Caco-2 (cell line): ENCODE results near the gene ADAT2. TPM values are rescaled to one million over a fixed set of nuclear protein-coding genes. Genes with fewer than 3 reads are reported as not detected.

ENCODE experiments used
- BruUV-seq: library from RNA; stranded (reverse); fragments of 400-500 nt; replicated peaks from 2 replicates; lab custom pipeline; 2021; lab: Mats Ljungman, UMichigan
- CTCF ChIA-PET: fragments of 300-600 bp; sonication (Branson Sonifier 250); formaldehyde crosslinking; loops from one replicate; lab custom pipeline; 2022; ENCODE audit warnings: antibody characterized with exemption; lab: Charles Lee
- POLR2A ChIA-PET: fragments of 300-600 bp; sonication (Branson Sonifier 250); formaldehyde crosslinking; loops from one replicate; lab custom pipeline; 2022; ENCODE audit warnings: antibody characterized with exemption; lab: Charles Lee
- DNase-seq, 2 experiments: peaks; one replicate each; pipeline versions ENCODE4 v3.0.0 to v3.0.0-alpha.2; 2020 to 2022
- H3K27me3 ChIP-seq: replicated peaks from 2 replicates; pipeline ENCODE4 v1.6.0; 2011; ENCODE audit warnings: low read length; ENCODE audit not compliant: control insufficient read depth, insufficient read depth
- H3K36me3 ChIP-seq: 2 replicates; pipeline ENCODE4 v1.5.1; 2011; ENCODE audit warnings: low read length; ENCODE audit not compliant: control insufficient read depth, insufficient read depth
- H3K4me1 ChIP-seq: fragments of 250-450 bp; sonication (Bioruptor Pico); 2 replicates; pipeline ENCODE4 v1.5.1; 2020; ENCODE audit warnings: mild to moderate bottlenecking
- H3K4me3 ChIP-seq: 2 replicates; pipeline ENCODE4 v1.5.1; 2011; ENCODE audit warnings: low read depth, mild to moderate bottlenecking, control low read depth, low read length
- H3K9me3 ChIP-seq: fragments of 250-450 bp; sonication (Bioruptor Pico); 2 replicates; pipeline ENCODE4 v1.5.1; 2020; ENCODE audit warnings: mild to moderate bottlenecking, moderate library complexity
- H3K27ac Mint-ChIP-seq: one replicate; pipeline ENCODE4 v1.8.0; 2022; ENCODE audit warnings: mixed read lengths; ENCODE audit not compliant: unreplicated experiment
- H3K27me3 Mint-ChIP-seq: one replicate; pipeline ENCODE4 v1.8.0; 2022; ENCODE audit warnings: mixed read lengths; ENCODE audit not compliant: insufficient read depth, unreplicated experiment
- H3K36me3 Mint-ChIP-seq: one replicate; pipeline ENCODE4 v1.8.0; 2022; ENCODE audit warnings: mild to moderate bottlenecking, mixed read lengths; ENCODE audit not compliant: insufficient read depth, unreplicated experiment
- H3K4me1 Mint-ChIP-seq: one replicate; pipeline ENCODE4 v1.8.0; 2022; ENCODE audit warnings: low read depth, mixed read lengths; ENCODE audit not compliant: unreplicated experiment
- H3K4me3 Mint-ChIP-seq: one replicate; pipeline ENCODE4 v1.8.0; 2022; ENCODE audit warnings: mild to moderate bottlenecking, moderate library complexity, mixed read lengths; ENCODE audit not compliant: unreplicated experiment
- H3K9me3 Mint-ChIP-seq: one replicate; pipeline ENCODE4 v1.8.0; 2022; ENCODE audit warnings: mixed read lengths; ENCODE audit not compliant: unreplicated experiment
- intact Hi-C: fragments of 100-400 bp; cut with micrococcal nuclease; formaldehyde crosslinking; loops from one replicate; pipeline ENCODE4 v1.10.0; 2022; ENCODE audit not compliant: unreplicated experiment
- total RNA-seq: library from RNA; stranded (reverse); gene quantifications from 2 replicates; pipeline ENCODE4 v1.2.3, GENCODE V29; 2022
- TF ChIP-seq, protein P1 (sequence below), 2 experiments: fragments of 200-600 bp in 1 of 2; IDR thresholded peaks; 1 replicate in 1 of 2; 2 replicates in 1 of 2; pipeline versions ENCODE4 v1.5.1 to v1.8.0; 2011 to 2022; ENCODE audit warnings: antibody characterized with exemption in 1 of 2, control low read depth in 1 of 2, inconsistent platforms in 1 of 2, low read depth in 1 of 2, low read length in 1 of 2, mild to moderate bottlenecking in 1 of 2, moderate library complexity in 1 of 2; ENCODE audit not compliant: insufficient read depth in 1 of 2, severe bottlenecking in 1 of 2, unreplicated experiment in 1 of 2

ADAT2 gene
- total RNA-seq, 1 experiment from 2014 or later = 12.7 TPM

- ChIA-PET POLR2A (no interaction called here), CTCF (no interaction called here)
Observed at GRCh38 chr6:143376861-143377260, 73.6 kb downstream of the ADAT2 start.

GRCh38 chr6:143376375-143376774 lies 74.1 kb downstream of the ADAT2 start:
- no peaks in the 10 kb centered on the region for H3K36me3 ChIP-seq
- no peak for DNase-seq
- H3K9me3 Mint-ChIP-seq = peaks cover 12% of the 10 kb centered on the region
- CTCF ChIA-PET = no interaction called here
- no peak overlapping the region for H3K4me3 ChIP-seq
- H3K27me3 ChIP-seq = no peaks in the 10 kb centered on the region
- TF ChIP-seq, protein P1, sequence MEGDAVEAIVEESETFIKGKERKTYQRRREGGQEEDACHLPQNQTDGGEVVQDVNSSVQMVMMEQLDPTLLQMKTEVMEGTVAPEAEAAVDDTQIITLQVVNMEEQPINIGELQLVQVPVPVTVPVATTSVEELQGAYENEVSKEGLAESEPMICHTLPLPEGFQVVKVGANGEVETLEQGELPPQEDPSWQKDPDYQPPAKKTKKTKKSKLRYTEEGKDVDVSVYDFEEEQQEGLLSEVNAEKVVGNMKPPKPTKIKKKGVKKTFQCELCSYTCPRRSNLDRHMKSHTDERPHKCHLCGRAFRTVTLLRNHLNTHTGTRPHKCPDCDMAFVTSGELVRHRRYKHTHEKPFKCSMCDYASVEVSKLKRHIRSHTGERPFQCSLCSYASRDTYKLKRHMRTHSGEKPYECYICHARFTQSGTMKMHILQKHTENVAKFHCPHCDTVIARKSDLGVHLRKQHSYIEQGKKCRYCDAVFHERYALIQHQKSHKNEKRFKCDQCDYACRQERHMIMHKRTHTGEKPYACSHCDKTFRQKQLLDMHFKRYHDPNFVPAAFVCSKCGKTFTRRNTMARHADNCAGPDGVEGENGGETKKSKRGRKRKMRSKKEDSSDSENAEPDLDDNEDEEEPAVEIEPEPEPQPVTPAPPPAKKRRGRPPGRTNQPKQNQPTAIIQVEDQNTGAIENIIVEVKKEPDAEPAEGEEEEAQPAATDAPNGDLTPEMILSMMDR (IDR thresholded peaks at IDR 0.05; ENCODE audit: insufficient read depth in 1 of 2, low read depth in 1 of 2, low read length in 1 of 2, severe bottlenecking in 1 of 2, unreplicated experiment in 1 of 2) = no peak
- peaks cover 3% of the 10 kb centered on the region for H3K27me3 Mint-ChIP-seq
- no peaks in the 10 kb centered on the region for H3K4me1 ChIP-seq
- no peaks in the 10 kb centered on the region for H3K4me1 Mint-ChIP-seq
- no peaks in the 10 kb centered on the region; the same call in 1 of the 2 replicates for H3K9me3 ChIP-seq
- no TSS peak for BruUV-seq
- H3K4me3 Mint-ChIP-seq = no peak overlapping the region
- intact Hi-C loops = no loop called here
- H3K36me3 Mint-ChIP-seq = no peaks in the 10 kb centered on the region
- no peak overlapping the region for H3K27ac Mint-ChIP-seq
- POLR2A ChIA-PET = no interaction called here

More at GRCh38 chr6:143376861-143377260, 73.6 kb downstream of the ADAT2 start:
- peaks cover 3% of the 10 kb centered on the region for H3K27me3 Mint-ChIP-seq
- H3K4me1 ChIP-seq = no peaks in the 10 kb centered on the region
- intact Hi-C loops = no loop called here
- TF ChIP-seq, protein P1 (IDR thresholded peaks at IDR 0.05; ENCODE audit: insufficient read depth in 1 of 2, low read depth in 1 of 2, low read length in 1 of 2, severe bottlenecking in 1 of 2, unreplicated experiment in 1 of 2) = no peak
- H3K4me3 Mint-ChIP-seq = no peak overlapping the region
- no peaks in the 10 kb centered on the region for H3K27me3 ChIP-seq
- BruUV-seq = no TSS peak
- H3K36me3 Mint-ChIP-seq = no peaks in the 10 kb centered on the region
- no peaks in the 10 kb centered on the region; the same call in 1 of the 2 replicates for H3K9me3 ChIP-seq
- no peaks in the 10 kb centered on the region for H3K4me1 Mint-ChIP-seq
- H3K27ac Mint-ChIP-seq = no peak overlapping the region
- H3K9me3 Mint-ChIP-seq = peaks cover 12% of the 10 kb centered on the region
- H3K36me3 ChIP-seq = no peaks in the 10 kb centered on the region
- H3K4me3 ChIP-seq = no peak overlapping the region
- DNase-seq = no peak

- H3K36me3 Mint-ChIP-seq = no peaks in the 10 kb centered on the region
- no peaks in the 10 kb centered on the region for H3K4me1 ChIP-seq
- H3K4me3 Mint-ChIP-seq = no peak overlapping the region
- POLR2A ChIA-PET = no interaction called here
- peaks cover 12% of the 10 kb centered on the region for H3K9me3 Mint-ChIP-seq
- no peaks in the 10 kb centered on the region; the same call in 1 of the 2 replicates for H3K9me3 ChIP-seq
- H3K27me3 Mint-ChIP-seq = peaks cover 3% of the 10 kb centered on the region
- no peak overlapping the region for H3K27ac Mint-ChIP-seq
- no peaks in the 10 kb centered on the region for H3K27me3 ChIP-seq
- TF ChIP-seq, protein P1 (IDR thresholded peaks at IDR 0.05; ENCODE audit: insufficient read depth in 1 of 2, low read depth in 1 of 2, low read length in 1 of 2, severe bottlenecking in 1 of 2, unreplicated experiment in 1 of 2) = no peak
- DNase-seq = no peak
- CTCF ChIA-PET = no interaction called here
- H3K4me1 Mint-ChIP-seq = no peaks in the 10 kb centered on the region
- no peak overlapping the region for H3K4me3 ChIP-seq
- intact Hi-C loops = no loop called here
- no TSS peak for BruUV-seq
- H3K36me3 ChIP-seq = no peaks in the 10 kb centered on the region
Observed at GRCh38 chr6:143375022-143375585, 75.4 kb downstream of the ADAT2 start.
